HG02610 (cell line): Measurements from ENCODE around the gene PHC1.
A peak's percentile ranks its signal among the peaks of the same experiment; 100 is the strongest.
"Not testable (repeated sequence)": the region's sequence is repeated elsewhere in the genome, so short reads cannot be mapped to it uniquely, and the experiment has no call there.

Source experiments
- ATAC-seq: cut with Tn5 transposase; IDR thresholded peaks from one replicate; pipeline ENCODE4 v1.9.1; 2021; ENCODE audit warnings: mild to moderate bottlenecking, moderate library complexity; ENCODE audit not compliant: unreplicated experiment

Gene PHC1

DNA sequence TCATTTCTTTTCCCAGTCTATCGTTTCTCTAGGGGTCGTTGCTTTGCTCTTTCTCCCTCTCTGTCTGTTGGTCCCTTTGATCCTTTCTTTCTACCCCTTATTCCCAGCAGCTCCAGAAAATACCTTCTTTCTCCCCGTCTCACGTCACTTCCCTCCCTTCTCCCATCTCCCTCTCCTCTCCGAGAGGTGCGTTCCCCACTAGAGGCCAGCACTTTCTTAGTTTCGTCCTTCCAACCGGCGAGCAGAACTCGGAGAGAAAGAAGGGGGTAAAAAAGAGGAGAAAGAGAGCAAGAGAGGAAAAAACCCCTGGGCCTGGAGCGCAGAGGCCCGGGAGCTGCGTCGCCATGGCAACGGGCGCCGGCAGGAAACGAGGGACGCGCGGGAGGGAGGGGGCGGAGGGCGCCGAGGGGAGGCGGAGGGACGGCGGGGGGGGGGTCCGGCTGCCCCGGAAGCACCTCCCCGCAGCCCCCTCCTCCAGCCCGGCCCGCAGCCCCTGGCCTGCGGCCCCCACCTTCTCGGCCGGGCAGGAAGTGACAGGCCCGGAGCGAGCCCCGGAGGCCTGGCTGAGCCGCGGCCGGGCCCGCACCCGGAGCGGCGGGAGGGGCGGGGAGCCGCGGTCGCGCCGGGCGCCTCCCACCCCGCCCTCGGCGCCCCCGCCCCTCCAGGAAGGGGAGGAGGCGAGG is at the start of gene PHC1:
TSS of gene PHC1 (plus strand) at position 477 of the 683 bp plus-strand sequence. CDS start 3,169 bp downstream, outside the sequence.
- ATAC-seq: peak; percentile 63

DNA sequence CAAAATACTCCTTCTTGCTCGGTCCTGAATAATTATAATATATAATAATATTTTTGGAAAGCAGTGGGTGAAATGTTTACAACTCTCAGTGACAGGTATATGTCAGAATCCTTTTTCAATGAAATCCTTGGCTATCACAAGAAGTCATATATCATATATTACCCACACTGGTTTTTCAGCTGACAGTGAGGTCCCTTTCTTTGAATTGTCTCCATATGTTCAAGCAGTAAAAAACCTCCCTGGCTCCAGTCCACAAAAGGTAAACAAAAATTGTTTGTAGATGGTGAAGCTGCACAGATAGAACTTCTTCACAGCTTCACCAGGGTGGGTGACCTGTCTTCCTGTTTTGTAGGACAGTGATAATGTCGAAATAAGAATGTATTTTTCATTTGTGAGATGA is 47.9 kb upstream of the PHC1 start:
- no peak for ATAC-seq

DNA sequence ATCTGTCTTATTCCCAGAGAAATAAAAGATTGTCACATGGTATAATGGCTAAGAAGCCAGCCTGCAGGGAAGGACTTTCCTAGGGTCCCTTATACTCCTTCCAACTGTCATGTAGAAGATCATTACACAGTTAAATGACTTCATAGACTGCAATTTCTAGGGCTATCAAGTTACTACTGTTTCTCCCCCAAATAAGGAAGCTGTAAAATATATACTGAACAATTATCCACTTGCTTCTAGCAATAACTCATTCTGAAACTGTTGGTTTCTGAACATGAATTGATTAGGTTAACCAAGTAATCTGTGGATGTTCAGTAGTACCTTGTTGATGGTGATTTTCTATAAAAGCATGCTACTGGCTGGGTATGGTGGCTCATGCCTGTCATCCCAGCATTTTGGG is 47.3 kb upstream of the PHC1 start:
- ATAC-seq: no peak

DNA sequence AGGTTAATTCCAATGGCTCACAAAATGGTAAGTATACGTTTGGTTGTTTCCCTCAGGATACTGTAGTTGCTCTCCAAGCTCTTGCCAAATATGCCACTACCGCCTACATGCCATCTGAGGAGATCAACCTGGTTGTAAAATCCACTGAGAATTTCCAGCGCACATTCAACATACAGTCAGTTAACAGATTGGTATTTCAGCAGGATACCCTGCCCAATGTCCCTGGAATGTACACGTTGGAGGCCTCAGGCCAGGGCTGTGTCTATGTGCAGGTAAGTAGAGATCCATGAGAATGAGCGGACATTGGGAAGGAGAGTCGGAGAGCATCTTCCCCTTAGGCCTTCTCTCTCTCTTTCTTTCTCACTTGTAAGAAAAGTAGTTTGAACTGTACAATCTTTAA is 46.5 kb upstream of the PHC1 start:
- no peak for ATAC-seq

DNA sequence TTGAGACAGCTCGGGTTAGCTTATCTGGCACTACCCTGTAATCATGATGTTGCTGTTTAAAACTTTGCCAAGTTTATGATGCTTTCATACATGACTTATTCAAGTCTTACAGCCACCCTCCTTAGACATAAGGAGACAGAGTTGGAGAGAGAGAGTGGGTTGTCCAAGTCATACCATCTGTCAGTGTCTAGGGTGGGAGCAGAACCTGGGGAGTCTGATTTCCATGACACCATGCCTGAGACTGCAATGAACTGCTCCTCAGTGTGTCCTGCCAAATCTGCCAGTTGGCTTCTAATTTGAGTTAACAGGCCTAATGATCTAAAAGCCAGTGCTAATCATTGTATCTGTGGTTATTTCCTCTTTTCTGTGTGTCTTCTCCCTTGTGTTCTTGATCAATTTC is 43.7 kb upstream of the PHC1 start:
- ATAC-seq: no peak

DNA sequence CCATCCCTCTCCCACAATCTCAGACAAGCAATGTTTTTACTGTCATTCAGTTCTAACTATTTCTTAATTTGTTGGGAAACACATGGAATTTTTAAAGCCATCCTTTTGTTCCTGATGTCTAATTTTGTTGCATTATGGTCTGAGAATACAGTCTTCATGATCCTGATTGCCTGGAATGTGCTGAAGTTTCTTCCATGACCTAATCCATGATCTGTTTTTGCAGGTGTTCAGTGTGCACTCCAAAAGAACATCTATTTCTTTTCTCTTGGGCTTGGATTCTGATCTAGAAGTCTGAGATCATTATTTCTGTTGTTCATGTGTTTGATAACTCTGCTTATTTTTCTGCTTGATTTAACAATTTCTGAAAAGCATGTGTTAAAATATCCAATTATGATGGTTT is 43.2 kb upstream of the PHC1 start:
- no peak for ATAC-seq

DNA sequence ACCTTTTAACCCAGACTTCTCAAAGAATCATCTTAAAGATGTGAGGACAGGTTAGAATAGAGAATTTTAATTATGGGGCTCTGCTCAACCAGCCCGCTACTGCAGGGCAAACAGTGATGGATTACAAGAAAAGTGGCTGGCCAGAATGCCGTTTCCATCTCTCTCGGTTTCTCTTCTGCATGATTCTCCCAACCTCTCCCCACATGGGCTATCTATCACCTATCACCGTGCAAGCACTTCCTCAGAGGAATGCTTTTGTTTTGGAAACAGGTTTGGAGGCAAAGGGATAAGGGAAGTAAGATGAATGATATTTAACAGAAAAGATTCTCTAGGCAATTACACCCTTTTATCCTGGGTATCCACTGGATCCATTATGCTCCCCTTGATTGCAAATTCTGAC is 37.4 kb upstream of the PHC1 start:
- ATAC-seq: no peak

DNA sequence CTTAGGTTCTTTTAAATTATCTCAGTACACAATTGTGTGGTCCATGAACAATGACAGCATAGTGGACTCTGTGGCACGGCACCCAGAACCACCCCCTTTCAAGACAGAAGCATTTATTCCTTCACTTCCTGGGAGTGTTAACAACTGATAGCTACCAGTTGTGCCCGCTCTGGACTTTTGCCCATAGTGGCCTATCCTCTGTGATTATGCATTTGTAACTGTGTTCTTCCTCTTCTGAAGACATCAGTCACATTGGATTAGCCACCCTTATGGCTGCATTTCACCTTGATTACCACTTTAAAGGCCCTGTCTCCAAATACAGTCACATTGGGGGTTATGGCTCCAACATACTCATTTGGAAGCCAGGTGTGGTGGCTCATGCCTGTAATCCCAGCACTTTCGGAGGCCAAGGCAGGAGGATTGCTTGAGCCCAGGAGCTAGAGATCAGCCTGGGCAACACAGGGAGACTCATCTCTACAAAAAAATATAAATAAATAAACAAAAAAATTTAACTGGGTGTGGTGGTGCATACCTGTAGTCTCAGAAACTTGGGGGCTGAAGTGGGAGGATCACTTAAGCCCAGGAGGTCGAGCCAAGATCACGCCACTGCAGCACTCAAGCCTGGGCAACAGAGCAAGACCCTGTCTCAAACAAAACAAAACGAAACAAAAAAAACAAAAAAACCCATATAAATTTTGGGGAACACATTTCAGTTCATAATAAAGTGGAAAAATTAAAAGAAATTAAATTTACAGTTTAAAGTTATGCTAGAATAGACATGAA is 27.6 kb upstream of the PHC1 start:
- no peak for ATAC-seq

DNA sequence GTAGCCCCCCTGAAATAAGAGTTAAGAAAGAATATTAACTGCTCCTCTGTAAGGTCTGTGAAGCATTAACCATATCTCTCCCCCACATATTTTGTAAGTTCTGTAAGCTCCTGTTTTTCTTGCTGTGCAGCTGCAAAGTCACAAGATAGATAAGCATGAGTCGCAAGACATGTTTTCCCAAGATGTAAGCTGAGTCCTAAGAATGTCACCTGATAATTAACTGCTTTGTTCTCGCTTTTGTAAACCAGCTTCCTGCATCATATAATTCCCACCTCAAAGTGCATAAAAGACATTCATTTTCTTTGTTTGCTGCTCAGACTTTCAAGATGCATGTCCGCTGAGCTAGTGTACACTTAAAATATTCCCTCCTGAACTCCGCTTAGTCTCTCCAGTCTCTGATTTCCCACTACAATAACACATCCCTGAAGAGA is 27.0 kb upstream of the PHC1 start:
- ATAC-seq: no peak

DNA sequence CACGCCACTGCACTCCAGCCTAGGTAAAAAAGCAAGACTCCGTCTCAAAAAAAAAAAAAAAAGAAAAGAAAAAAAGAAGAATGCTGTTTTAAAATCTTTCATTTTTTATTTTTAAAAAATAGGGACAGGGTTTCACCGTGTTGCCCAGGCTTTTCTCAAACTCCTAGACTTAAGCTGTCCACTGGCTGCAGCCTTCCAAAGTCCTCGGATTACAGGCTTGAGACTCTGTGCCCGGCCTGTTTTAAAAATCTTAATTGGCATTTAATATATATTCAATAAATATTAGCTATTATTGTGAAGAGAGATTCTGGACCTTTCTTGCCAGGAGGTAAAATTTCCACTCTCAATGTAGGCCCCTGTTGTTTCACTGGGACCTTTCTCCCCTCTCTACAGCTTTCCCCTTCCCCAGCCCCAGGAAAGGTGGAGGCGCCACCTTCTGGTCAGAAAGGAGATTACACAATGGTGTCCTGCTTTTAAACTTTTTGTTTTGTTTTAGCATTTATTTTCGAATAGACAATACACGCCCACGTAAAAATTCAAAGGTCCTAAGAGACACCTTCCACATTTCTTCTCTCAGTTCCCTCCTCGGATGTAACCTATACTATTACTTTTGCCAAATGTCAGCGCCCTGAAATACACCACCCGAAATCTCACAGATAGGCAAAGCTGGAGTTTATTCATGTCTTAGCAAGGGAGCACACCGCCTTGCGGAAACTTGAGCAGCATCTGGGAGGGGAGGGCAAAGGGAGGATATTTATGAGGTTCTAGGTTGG is 23.8 kb upstream of the PHC1 start:
- ATAC-seq: no peak

DNA sequence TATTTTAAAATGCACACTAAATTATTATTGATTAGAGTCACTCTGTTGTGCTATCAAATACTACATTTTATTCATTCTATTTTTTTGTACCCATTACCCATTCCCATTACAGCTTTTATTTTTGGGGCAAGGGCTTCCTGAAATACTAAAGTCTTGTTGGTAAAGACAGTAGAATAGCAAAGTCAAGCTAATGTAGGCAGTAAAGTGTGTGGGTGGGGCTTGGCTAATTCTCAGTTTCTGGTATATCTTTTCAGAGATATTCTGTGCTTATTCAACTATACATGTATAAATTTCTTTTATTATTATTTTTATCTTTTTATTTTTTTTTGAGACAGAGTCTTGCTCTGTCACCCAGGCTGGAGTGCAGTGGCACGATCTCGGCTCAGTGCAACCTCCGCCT is 22.3 kb upstream of the PHC1 start:
- ATAC-seq: no peak

DNA sequence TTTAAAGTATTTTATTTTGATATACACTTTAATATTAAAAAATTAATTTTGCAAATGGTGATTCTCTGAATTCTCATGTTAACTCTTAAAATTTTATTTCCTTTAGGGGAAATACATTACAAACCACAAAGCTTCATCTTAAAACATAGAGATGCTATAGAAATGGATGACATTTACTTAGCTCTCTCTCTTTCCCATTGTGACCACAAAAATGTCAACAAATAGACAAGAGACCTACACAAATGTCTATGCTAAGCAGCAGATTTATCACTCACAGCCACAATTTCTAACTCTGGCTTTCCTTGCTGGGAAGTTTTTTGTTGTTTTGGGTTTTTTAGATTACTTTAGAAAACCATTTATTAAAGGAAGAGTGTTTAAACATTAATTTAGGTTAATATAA is 19.9 kb upstream of the PHC1 start:
- no peak for ATAC-seq

DNA sequence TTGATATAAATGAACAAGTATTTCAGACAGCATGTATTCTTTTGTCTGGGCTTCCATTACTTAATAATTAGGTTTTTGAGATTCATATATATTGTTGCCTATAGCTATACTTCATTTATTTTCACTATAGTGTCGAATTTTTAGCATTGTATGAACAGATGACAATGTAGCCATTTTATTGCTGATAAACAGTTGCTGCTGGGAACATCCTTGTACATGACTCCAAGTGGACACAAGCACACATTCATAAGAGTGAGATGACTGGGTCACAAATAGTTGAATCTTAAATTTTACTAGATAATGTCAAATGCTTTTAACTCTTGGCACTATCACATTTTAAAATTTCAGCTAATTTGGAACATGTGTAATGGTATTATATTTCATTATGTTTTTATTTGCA is 19.3 kb upstream of the PHC1 start:
- ATAC-seq: no peak

DNA sequence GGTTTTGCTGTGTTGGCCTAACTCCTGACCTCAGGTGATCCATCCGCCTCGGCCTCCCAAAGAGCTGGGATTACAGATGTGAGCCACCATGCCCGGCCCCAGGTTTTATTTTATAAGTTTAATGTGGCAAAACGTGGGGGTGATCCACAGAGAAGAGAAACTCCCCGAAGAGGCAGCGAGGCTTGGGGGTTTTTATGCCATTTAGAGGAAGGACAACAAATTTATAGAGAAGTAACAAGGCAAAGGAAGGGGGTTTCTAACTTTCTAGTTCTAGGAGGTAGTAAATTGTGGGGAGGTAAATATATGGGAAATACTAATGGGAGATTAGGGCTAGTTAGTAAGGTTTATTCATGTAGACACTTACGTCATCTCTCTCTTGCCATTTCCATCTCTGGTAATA is 17.2 kb upstream of the PHC1 start:
- ATAC-seq: no peak

DNA sequence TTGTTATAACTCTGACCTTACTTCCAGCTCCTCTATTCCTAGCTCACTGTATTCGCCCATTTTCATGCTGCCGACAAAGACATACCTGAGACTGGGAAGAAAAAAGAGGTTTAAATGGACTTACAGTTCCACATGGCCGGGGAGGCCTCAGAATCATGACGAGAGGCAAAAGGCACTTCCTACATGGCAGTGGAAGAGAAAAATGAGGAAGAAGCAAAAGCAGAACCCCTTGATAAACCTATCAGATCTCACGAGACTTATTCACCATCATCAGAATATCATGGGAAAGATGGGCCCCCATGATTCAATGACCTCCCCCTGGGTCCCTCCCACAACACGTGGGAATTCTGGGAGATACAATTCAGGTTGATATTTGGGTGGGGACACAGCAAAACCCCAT is 14.5 kb upstream of the PHC1 start:
- no peak for ATAC-seq

DNA sequence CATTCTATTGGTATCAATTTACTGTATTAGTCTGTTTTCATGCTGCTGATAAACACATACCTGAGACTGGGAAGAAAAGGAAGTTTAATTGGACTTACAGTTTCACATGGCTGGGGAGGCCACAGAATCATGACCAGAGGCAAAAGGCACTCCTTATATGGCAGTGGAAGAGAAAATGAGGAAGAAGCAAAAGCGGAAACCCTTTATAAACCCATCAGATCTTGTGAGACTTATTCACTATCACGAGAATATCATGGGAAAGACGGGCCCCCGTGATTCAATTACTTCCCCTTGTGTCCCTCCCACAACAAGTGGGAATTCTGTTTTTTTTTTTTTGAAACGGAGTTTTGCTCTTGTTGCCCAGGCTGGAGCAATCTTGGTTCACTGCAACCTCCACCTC is 11.6 kb upstream of the PHC1 start:
- ATAC-seq: not testable (repeated sequence)

DNA sequence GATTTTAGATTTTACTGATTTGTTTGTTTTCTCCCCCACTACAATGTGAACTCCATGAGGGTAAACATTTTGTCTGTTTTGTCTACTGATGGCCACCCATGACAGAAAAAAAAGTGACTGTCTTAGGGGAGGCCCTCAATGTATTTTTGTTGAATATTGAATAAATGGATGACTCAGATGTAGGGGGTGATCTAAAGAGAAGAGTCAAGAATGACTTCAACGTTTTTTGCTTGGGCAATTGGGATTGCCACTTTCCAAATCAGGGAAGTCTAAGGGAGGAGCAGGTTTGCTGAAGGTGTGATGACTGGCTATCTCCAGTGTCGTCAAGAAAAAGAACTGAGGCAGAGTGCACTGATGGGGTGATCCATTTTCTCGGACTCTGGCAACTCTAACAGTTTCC is 10.7 kb upstream of the PHC1 start:
- no peak for ATAC-seq

DNA sequence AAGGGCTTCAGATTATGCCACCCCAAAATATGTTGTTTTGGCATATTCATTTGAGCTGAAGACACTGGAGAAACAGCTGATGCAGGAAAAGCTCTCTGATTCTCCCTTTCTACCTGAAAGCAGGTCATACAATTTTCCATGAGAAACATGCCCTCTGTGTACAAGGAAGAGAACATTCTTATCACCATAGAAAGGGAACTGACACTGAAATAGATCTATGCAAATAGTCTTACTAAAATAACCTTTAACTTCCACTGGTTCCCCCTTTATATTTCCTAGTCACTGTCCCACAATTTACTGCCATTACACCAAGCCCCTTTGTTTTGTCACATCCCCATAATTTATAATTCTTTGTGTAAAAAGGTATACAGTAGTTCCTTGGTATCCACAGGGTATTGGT is 9.6 kb upstream of the PHC1 start:
- no peak for ATAC-seq

DNA sequence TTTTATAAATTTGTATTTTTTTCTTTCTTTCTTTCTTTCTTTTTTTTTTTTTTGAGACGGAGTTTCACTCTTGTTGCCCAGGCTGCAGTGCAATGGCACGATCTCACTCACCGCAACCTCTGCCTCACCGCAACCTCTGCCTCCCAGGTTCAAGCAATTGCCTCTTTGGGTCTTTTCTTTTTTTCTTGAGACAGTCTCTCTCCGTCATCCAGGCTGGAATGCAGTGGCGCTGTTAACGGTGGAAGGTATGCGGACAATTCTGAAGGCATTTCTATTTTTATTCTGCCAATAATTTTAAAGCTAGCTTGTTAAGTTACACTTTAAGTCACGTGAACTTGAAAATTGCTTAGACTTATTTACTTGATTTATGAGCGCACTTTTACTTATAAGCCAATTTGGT is 8.8 kb upstream of the PHC1 start:
- ATAC-seq: no peak

DNA sequence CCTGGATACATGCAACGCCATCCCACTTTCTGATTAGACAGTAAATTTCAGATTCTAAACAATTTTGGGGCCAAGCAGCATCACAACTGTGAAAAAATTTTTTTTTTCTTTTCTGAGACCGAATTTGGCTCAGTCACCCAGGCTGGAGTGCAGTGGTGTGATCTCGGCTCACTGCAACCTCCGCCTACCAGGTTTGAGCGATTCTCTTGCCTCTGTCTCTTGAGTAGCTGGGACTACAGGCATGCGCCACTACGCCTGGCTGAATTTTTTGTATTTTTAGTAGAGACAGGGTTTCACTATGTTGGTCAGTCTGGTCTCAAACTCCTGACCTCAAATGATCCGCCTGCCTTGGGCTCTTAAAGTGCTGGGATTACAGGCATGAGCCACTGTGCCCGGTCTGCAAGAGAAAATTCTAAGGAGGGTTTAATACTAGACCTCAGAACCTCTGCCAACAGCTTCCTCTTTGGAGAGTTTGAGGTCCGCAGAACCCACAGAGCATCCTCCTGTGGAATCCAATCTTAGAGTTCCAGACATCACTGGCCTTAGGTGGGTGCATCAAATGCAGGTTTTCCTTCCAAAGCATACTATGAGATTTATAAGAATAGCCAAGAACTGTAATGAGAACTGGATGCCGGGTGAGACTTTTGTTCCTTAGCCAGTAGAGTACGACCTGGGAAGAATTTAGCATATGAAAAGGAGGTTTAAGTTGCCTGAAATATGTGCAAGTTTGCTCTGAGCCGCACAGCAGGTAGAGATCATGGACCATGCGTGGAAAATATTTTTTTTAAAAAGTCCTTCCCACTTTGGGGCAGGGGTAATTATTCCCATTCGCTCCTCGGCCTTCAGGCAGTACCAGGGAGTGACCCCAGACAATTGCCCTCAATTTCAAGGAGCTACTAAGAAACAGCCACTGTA is 7.8 kb upstream of the PHC1 start:
- no peak for ATAC-seq

DNA sequence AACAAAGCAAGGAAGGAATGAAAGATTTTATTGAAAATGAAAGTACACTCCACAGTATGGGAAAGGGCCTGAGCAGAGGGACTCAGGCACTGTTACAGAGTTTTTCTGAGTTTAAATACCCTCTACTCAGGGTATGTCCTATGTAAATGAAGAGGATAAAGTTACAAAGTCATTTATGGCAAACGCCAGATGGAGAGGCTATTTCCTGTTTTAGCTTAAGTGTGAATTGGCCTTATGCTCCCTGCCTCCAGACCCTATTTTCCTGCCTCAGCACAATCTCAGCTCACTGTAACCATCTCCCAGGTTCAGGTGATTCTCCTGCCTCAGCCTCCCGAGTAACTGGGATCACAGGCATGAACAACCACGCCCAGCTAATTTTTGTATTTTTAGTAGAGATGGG is 6.8 kb upstream of the PHC1 start:
- no peak for ATAC-seq
